Body of pancreas (tissue), 4 donors: ENCODE data around the gene ZFP36L1.

ENCODE experiments used
- POLR2A ChIP-seq, 3 donors: fragments of 450-650 bp; IDR thresholded peaks; one replicate each; pipeline ENCODE4 v1.6.1; 2016; ENCODE audit warnings: antibody characterized with exemption in 3 of 3, mild to moderate bottlenecking in 2 of 3
- TF ChIP-seq, protein P1 (sequence below), 7 experiments: fragments of 450-650 bp in 4 of 7; fragments of 200-600 bp in 3 of 7; sonication (generic) in 3 of 7; IDR thresholded peaks; one replicate each; pipeline ENCODE4 v1.5.1; 2016 to 2019; ENCODE audit warnings: antibody characterized with exemption in 7 of 7

DNA sequence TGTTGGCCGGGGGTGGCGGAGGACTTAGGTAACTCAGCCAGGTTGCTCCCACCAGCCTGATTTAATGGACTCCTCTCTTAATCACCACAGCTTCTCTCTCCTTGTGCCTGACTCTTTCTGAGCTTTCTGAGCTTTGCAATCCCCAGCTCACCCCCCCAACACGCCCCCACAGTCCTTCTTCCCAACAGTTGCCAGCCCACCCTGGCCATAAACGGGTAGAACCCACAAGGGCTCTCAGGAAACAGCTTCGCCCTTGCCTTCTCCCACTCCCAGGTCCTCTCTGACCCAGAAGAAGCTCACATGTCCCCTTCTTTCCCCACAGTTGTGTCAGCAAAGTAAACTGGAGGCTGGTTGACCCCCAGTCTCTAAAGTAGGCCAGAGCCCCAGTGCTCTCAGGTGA lies 32.9 kb downstream of the ZFP36L1 start:
- TF ChIP-seq, protein P1, sequence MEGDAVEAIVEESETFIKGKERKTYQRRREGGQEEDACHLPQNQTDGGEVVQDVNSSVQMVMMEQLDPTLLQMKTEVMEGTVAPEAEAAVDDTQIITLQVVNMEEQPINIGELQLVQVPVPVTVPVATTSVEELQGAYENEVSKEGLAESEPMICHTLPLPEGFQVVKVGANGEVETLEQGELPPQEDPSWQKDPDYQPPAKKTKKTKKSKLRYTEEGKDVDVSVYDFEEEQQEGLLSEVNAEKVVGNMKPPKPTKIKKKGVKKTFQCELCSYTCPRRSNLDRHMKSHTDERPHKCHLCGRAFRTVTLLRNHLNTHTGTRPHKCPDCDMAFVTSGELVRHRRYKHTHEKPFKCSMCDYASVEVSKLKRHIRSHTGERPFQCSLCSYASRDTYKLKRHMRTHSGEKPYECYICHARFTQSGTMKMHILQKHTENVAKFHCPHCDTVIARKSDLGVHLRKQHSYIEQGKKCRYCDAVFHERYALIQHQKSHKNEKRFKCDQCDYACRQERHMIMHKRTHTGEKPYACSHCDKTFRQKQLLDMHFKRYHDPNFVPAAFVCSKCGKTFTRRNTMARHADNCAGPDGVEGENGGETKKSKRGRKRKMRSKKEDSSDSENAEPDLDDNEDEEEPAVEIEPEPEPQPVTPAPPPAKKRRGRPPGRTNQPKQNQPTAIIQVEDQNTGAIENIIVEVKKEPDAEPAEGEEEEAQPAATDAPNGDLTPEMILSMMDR (IDR thresholded peaks at IDR 0.05): no peak
- TF ChIP-seq POLR2A (IDR thresholded peaks at IDR 0.05): no peak
